Sigmoid colon (tissue), 7 donors: ENCODE measurements around the gene BIRC5. TPM values are rescaled to one million over a fixed set of nuclear protein-coding genes. Genes with fewer than 3 reads are reported as not detected.
A peak's percentile ranks its signal among the peaks of the same experiment; 100 is the strongest.

Source experiments
- DNase-seq: peaks from one replicate; pipeline ENCODE4 v3.0.0-alpha.2; 2019
- H3K27ac ChIP-seq, 4 donors: fragments of 200-600 bp; sonication (generic); one replicate each; pipeline ENCODE4 v1.5.1; 2016 to 2019; ENCODE audit warnings: mild to moderate bottlenecking in 1 of 4
- H3K27me3 ChIP-seq, 3 donors: fragments of 200-600 bp; sonication (generic); one replicate each; pipeline ENCODE4 v1.5.1; 2019; ENCODE audit warnings: mild to moderate bottlenecking in 1 of 3
- H3K36me3 ChIP-seq, 4 donors: fragments of 200-600 bp; sonication (generic); one replicate each; pipeline ENCODE4 v1.5.1; 2016 to 2019
- H3K4me1 ChIP-seq, 4 donors: fragments of 200-600 bp; sonication (generic); one replicate each; pipeline ENCODE4 v1.5.1; 2017 to 2019
- H3K4me3 ChIP-seq, 4 donors: fragments of 200-600 bp; sonication (generic); one replicate each; pipeline ENCODE4 v1.5.1; 2017 to 2019; ENCODE audit warnings: mild to moderate bottlenecking in 2 of 4, moderate library complexity in 1 of 4
- H3K9me3 ChIP-seq, 4 donors: fragments of 200-600 bp in 3 of 4; sonication (generic) in 3 of 4; one replicate each; pipeline versions ENCODE4 v1.5.1 to v1.6.1; 2013 to 2019
- EP300 ChIP-seq, 4 donors: sonication (generic); formaldehyde crosslinking; IDR thresholded peaks; one replicate each; pipeline ENCODE4 v1.6.1; 2017; ENCODE audit warnings: antibody characterized with exemption in 4 of 4
- POLR2A ChIP-seq, 2 donors: fragments of 450-650 bp; IDR thresholded peaks; one replicate each; pipeline ENCODE4 v1.6.1; 2016; ENCODE audit warnings: antibody characterized with exemption in 2 of 2, mild to moderate bottlenecking in 2 of 2, moderate library complexity in 2 of 2
- POLR2AphosphoS5 ChIP-seq, 4 donors: sonication (generic); formaldehyde crosslinking; IDR thresholded peaks; one replicate each; pipeline ENCODE4 v1.6.1; 2017; ENCODE audit warnings: antibody characterized with exemption in 4 of 4
- WGBS, 2 donors: extraction: QIAGEN DNeasy Blood & Tissue Kit; methylation state at CpG; one replicate each; pipeline ENCODE4 v1.1.7; 2013; 5-methylcytosine and 5-hydroxymethylcytosine counted together
- intact Hi-C: fragments of 100-400 bp; cut with DNase I; formaldehyde crosslinking; loops from one replicate; pipeline ENCODE4 v1.15.1; 2023
- polyA plus RNA-seq, 3 donors: library from polyadenylated mRNA; stranded (reverse); fragments of 200-250 nt; gene quantifications; one replicate each; pipeline ENCODE4 v1.2.3, GENCODE V29; 2013
- total RNA-seq, 4 donors: library from RNA; depleted of rRNA; stranded (reverse); fragments of >200 nt; gene quantifications; one replicate each; pipeline ENCODE4 v1.1.0, GENCODE V29; 2016
- TF ChIP-seq, protein P1 (sequence below), 4 experiments: fragments of 450-650 bp in 3 of 4; fragments of 200-600 bp in 1 of 4; IDR thresholded peaks; one replicate each; pipeline ENCODE4 v1.5.1; 2016 to 2019; ENCODE audit warnings: antibody characterized with exemption in 4 of 4, mild to moderate bottlenecking in 3 of 4, moderate library complexity in 2 of 4
- donor health status: healthy with polysubstance abuse.
- donor health status: Bipolar disorder and iron deficiency.
- donor health status: healthy.

Gene BIRC5
- total and polyA plus RNA-seq, 7 donors: 0.16 to 33.5 (median 3.1) TPM

DNA sequence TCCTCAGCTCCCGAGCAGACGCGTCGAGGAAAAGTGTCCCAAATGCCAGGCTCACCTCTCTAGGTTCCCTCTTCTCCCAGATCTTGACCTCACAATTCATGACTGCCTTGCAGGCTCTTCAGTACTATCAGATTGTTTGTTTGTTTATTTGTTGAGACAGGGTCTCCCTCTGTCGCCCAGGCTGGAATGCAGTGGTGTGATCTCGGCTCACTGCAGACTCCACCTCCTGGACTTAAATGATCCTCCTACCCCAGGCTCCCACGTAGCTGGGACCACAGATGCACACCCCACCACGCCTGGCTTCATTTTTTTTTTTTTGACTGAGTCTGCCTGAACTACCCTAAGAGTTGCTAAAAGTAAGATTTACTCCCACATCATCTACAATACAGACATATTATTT, 33.3 kb downstream of the BIRC5 start:
- Histone ChIP-seq H3K9me3 (no peaks in the 10 kb centered on the region), H3K36me3 (no peaks in the 10 kb centered on the region), H3K4me3 (no peak overlapping the region), H3K4me1 (peaks cover 0 to 9% (median 3%) of the 10 kb centered on the region in 4 donors), H3K27ac (no peak overlapping the region), H3K27me3 (peaks cover 0 to 13% (median 0%) of the 10 kb centered on the region in 3 donors)
- TF ChIP-seq POLR2AphosphoS5 (IDR thresholded peaks at IDR 0.05) (no peak), POLR2A (IDR thresholded peaks at IDR 0.05) (no peak), EP300 (IDR thresholded peaks at IDR 0.05) (no peak)
- TF ChIP-seq, protein P1, sequence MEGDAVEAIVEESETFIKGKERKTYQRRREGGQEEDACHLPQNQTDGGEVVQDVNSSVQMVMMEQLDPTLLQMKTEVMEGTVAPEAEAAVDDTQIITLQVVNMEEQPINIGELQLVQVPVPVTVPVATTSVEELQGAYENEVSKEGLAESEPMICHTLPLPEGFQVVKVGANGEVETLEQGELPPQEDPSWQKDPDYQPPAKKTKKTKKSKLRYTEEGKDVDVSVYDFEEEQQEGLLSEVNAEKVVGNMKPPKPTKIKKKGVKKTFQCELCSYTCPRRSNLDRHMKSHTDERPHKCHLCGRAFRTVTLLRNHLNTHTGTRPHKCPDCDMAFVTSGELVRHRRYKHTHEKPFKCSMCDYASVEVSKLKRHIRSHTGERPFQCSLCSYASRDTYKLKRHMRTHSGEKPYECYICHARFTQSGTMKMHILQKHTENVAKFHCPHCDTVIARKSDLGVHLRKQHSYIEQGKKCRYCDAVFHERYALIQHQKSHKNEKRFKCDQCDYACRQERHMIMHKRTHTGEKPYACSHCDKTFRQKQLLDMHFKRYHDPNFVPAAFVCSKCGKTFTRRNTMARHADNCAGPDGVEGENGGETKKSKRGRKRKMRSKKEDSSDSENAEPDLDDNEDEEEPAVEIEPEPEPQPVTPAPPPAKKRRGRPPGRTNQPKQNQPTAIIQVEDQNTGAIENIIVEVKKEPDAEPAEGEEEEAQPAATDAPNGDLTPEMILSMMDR (IDR thresholded peaks at IDR 0.05): no peak
- 82 to 89% methylated on average over 8 of the region's 8 CpGs for WGBS, 2 donors
- DNase-seq: no peak
- intact Hi-C loops: no loop called here

DNA sequence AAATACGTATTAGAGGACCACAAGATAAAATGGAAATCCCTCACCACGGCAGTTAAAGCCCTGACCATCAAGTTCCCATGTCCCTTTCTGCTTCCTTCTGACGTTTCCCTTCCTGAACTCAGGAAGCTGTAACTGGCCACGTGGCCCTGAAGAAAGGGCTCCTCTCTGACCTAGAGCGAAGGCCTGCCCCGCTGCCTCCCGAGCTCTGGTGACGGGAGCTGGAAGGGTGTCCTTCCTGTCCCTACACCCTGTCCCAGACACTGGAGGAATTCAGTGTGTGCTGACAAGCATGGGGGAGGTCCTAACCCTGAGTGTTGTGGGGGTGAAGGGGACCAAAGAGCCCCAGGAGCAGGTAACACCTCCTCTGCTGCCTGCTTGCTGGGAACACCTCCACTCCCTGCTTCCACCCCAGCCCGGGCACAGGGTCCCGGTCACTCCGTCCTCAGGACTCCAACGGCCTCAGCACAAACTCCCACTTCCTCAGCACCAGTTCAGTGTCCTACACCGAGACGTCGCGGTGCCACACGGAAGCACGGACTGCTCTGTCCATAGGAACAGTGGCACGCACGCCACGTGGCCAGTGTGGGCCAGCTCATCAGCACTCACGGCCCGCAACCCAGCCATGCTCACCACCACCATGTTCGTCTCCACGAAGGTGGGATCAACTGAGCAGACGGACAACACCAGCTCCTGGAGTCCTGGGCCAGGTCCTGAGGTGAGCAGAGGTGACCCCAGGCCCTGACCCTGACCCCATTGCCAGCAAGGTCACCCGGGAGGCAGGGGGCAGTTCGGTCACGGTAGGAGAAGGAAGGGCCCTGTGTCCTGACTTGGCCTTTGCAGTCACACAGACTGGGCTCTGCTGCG, 34.2 kb downstream of the BIRC5 start:
- Histone ChIP-seq H3K4me3 (no peak overlapping the region), H3K27ac (peak overlapping the region in 1 of 4 donors; percentile 20), H3K4me1 (peaks cover 0 to 9% (median 4%) of the 10 kb centered on the region in 4 donors), H3K36me3 (no peaks in the 10 kb centered on the region), H3K27me3 (peaks cover 0 to 13% (median 0%) of the 10 kb centered on the region in 3 donors), H3K9me3 (no peaks in the 10 kb centered on the region)
- WGBS, 2 donors: 85 to 88% methylated on average over 30 of the region's 30 CpGs
- TF ChIP-seq POLR2AphosphoS5 (IDR thresholded peaks at IDR 0.05): no peak
- TF ChIP-seq, protein P1 (IDR thresholded peaks at IDR 0.05): no peak
- no peak for TF ChIP-seq POLR2A (IDR thresholded peaks at IDR 0.05)
- no peak for TF ChIP-seq EP300 (IDR thresholded peaks at IDR 0.05)
- DNase-seq: no peak
- intact Hi-C loops: no loop called here

DNA sequence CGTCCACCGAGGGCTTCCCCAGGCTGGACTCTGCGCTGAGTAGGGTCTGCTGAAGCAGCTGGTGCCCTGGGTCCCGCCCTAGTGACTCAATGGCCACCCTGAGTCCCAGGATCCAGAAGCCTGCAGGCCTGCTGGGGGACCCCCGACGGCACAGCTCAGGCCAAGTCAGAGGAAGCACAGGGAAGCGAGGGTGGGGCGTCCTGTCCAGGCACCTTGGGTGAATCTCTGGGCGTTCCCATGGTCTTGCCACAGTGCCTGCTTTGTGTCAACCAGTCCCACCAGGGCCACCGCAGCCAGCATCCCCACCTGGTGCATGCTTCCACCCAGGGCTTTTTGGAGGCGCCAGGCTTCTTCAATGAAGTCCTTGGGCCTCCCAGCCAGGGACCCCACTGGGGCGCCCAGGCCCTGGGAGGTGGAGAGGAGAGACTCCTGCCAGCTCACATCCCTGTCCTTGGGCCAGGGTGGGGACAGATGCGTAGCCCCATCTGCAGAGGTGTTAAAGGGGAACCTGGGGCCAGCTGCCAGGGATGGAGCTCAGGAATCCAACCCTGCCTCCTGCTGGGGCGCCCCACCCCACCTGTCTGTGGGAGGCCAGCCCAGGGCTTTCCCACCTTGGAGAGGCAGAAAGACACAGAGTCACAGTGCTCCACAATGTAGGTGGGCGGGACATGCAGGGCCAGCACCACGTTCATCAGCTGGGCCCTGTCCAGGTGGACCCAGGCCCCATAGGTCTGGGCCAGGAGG, 35.2 kb downstream of the BIRC5 start:
- TF ChIP-seq POLR2AphosphoS5 (IDR thresholded peaks at IDR 0.05) (no peak), EP300 (IDR thresholded peaks at IDR 0.05) (no peak), POLR2A (IDR thresholded peaks at IDR 0.05) (no peak)
- TF ChIP-seq, protein P1 (IDR thresholded peaks at IDR 0.05): no peak
- peaks cover 0 to 13% (median 0%) of the 10 kb centered on the region in 3 donors for H3K27me3 ChIP-seq
- no peak overlapping the region for H3K27ac ChIP-seq
- WGBS, 2 donors: 86 to 89% methylated on average over 16 of the region's 16 CpGs
- intact Hi-C loops: no loop called here
- DNase-seq: no peak
- H3K4me1 ChIP-seq: peaks cover 0 to 16% (median 10%) of the 10 kb centered on the region in 4 donors
- H3K36me3 ChIP-seq: no peaks in the 10 kb centered on the region
- H3K9me3 ChIP-seq: no peaks in the 10 kb centered on the region
- no peak overlapping the region for H3K4me3 ChIP-seq

DNA sequence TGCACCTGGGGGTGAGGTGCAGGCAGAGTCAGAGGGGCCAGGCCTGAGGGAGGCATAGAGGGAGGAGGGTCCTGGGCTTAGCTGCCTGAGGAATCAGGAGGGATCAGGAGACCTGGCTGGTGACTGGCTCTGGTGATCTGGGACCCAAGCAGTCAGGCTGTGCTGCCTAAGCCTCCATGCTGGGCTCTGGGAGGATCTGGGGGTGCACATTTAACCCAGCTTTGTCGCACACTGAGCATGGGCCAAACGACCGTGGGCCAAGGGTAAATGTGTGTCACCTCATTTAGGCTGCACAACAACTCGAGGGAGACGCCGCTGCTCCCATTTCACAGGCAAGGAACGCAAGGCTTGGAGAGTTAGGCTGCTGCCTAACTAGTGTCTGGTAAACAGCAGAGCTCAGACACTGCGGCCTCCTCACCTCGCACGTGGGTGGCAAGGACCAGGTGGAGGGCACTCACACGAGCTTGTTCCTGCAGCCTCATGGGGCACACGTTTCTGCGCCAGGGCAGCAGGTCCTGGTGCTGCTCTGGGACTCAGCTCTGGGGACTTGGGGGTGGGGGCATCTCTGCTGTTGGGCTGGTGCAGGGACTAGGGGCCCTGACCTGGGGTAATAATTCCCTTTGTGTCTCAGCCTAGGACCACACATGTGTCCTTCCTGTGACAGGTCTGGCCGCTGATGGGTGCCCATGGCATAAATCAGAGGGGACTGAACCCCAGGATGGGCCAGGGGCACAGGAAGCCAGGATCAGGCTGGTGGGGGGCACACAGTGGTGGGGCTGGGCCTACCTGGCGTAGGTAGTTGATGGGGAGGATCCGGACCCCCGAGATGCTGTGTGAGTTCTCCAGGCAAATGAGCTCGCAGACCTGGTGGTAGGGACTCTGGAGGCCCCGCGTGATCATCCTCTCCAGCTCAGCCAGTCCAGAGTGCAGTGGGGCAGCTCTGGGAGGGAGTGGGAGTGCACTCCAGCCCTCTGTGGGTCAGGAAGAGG, 36.1 kb downstream of the BIRC5 start:
- intact Hi-C loops: loop anchor here (1.0 to 5.0 kb wide), 2 partner anchors 172 to 228 kb away; no protein-coding TSS in a partner anchor
- H3K4me1 ChIP-seq: peaks cover 0 to 16% (median 10%) of the 10 kb centered on the region in 4 donors
- H3K9me3 ChIP-seq: no peaks in the 10 kb centered on the region
- H3K27ac ChIP-seq: no peak overlapping the region
- H3K27me3 ChIP-seq: peaks cover 0 to 13% (median 0%) of the 10 kb centered on the region in 3 donors
- no peak overlapping the region for H3K4me3 ChIP-seq
- TF ChIP-seq POLR2A (IDR thresholded peaks at IDR 0.05): no peak
- TF ChIP-seq, protein P1 (IDR thresholded peaks at IDR 0.05): no peak
- TF ChIP-seq POLR2AphosphoS5 (IDR thresholded peaks at IDR 0.05): no peak
- TF ChIP-seq EP300 (IDR thresholded peaks at IDR 0.05): no peak
- H3K36me3 ChIP-seq: no peaks in the 10 kb centered on the region
- WGBS, 2 donors: 73 to 75% methylated on average over 20 of the region's 20 CpGs
- peak; percentile 63 for DNase-seq
